ENCODE data around the gene VGLL4. TPM values are rescaled to one million over a fixed set of nuclear protein-coding genes. Genes with fewer than 3 reads are reported as not detected.

Gene VGLL4
- polyA plus RNA-seq, 2 of the 4 experiments (the other 2 are of a cell fraction) = 24.7 to 28.1 TPM

- ATAC-seq (no peak), FAIRE-seq (no peak), DNase-seq (ENCODE audit: low read depth in 1 of 2, low spot score in 1 of 2) (no peak)
- no peak overlapping the region for H3K4me2 ChIP-seq
- CTCF ChIA-PET = interaction anchor here (0.7 to 2.0 kb wide), 7 partner anchors 11 to 228 kb away, joined by 3 to 11 read pairs (median 3); no protein-coding TSS in a partner anchor
- H3K27ac ChIP-seq = no peak overlapping the region
- peaks cover 10% of the 10 kb centered on the region for H3K4me1 ChIP-seq
- POLR2A ChIA-PET = no interaction called here
- no peak overlapping the region for H3K4me3 ChIP-seq
- H3K9me3 ChIP-seq = no peaks in the 10 kb centered on the region
- TF ChIP-seq BCL3 (IDR thresholded peaks at IDR 0.05) (no peak), PBX3 (IDR thresholded peaks at IDR 0.05) (no peak), HDAC2 (IDR thresholded peaks at IDR 0.05) (no peak), REST (IDR thresholded peaks at IDR 0.05) (no peak), EHF (CRISPR knock-in tag; IDR thresholded peaks at IDR 0.05) (no peak), ZNF302 (CRISPR knock-in tag; IDR thresholded peaks at IDR 0.05) (no peak), ZFP36 (IDR thresholded peaks at IDR 0.05; ENCODE audit: borderline replicate concordance, partially characterized antibody) (no peak), E2F6 (IDR thresholded peaks at IDR 0.05; ENCODE audit: borderline replicate concordance, low read depth) (no peak), NFE2L2 (conservative IDR thresholded peaks at IDR 0.05; ENCODE audit: low read length) (no peak), ZSCAN20 (CRISPR knock-in tag; IDR thresholded peaks at IDR 0.05) (no peak), CHD2 (IDR thresholded peaks at IDR 0.05; ENCODE audit: low read length, partially characterized antibody) (no peak), NPAS2 (CRISPR knock-in tag; IDR thresholded peaks at IDR 0.05; ENCODE audit: borderline replicate concordance) (no peak), CBX8 (IDR thresholded peaks at IDR 0.05) (no peak), ZC3H11A (IDR thresholded peaks at IDR 0.05) (no peak), MAFK (IDR thresholded peaks at IDR 0.05; ENCODE audit: partially characterized antibody) (no peak), HMGXB4 (CRISPR knock-in tag; IDR thresholded peaks at IDR 0.05; ENCODE audit: borderline replicate concordance) (no peak), MAZ (IDR thresholded peaks at IDR 0.05; ENCODE audit: borderline replicate concordance, low read depth, low read length) (no peak), KDM1A (IDR thresholded peaks at IDR 0.05; ENCODE audit: low read depth) (no peak), TFCP2L1 (CRISPR knock-in tag; IDR thresholded peaks at IDR 0.05) (no peak), HOXB5 (CRISPR knock-in tag; IDR thresholded peaks at IDR 0.05) (no peak)
- WGBS (ENCODE audit: missing lambda C conversion rate) = 94% methylated on average over 16 of the region's 16 CpGs
Observed at GRCh38 chr3:11563159-11563864, 80.4 kb downstream of the VGLL4 start.

All from A549 (cell line).